Measurements from ENCODE around the gene CAP2. TPM values are rescaled to one million over a fixed set of nuclear protein-coding genes. Genes with fewer than 3 reads are reported as not detected.

The CAP2 gene
- total RNA-seq, 3 donors from 2014 or later, result 2.2 to 56.1 (median 3.4) TPM

GRCh38 chr6:17354700-17355403 is 38.5 kb upstream of the CAP2 start:
- H3K9me3 ChIP-seq, result no peaks in the 10 kb centered on the region
- H3K36me3 ChIP-seq (ENCODE audit: low read depth), result no peaks in the 10 kb centered on the region
- H3K4me1 ChIP-seq (ENCODE audit: low read depth), result peaks cover 4% of the 10 kb centered on the region
- intact Hi-C loops (cut with DNase I, micrococcal nuclease), result no loop called here
- DNase-seq (no peak), ATAC-seq (peak; percentile 93)
- TF ChIP-seq CTCF (IDR thresholded peaks at IDR 0.05), result no peak
- no peak overlapping the region for H3K4me3 ChIP-seq

GRCh38 chr6:17355404-17355774 is 38.0 kb upstream of the CAP2 start:
- ATAC-seq, result no peak

DNA sequence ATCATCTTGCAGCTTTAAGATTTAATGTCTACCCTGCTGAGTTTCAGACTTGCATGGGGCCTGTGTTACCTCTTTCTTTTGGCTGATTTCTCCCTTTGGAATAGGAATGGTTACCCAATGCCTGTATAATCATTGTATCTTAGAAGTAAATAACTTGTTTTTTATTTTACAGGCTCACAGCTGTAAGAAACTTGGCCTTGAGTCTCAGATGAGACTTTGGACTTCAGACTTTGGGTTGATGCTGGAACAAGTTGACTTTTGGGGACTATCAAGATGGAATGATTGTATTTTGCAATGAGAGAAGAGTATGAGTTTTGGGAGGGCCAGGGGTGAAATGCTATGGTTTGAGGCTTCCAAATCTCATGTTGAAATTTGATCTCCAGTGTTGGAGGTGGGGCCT is 34.9 kb upstream of the CAP2 start:
- Histone ChIP-seq H3K4me3 (no peak overlapping the region), H3K9me3 (no peaks in the 10 kb centered on the region), H3K36me3 (ENCODE audit: low read depth) (no peaks in the 10 kb centered on the region), H3K4me1 (ENCODE audit: low read depth) (peaks cover 4% of the 10 kb centered on the region)
- DNase-seq (no peak), ATAC-seq (no peak)
- intact Hi-C loops (cut with DNase I, micrococcal nuclease), result no loop called here
- TF ChIP-seq CTCF (IDR thresholded peaks at IDR 0.05), result no peak

More at GRCh38 chr6:17355404-17355774, 38.0 kb upstream of the CAP2 start:
- no peaks in the 10 kb centered on the region for H3K9me3 ChIP-seq
- H3K4me1 ChIP-seq (ENCODE audit: low read depth), result peaks cover 4% of the 10 kb centered on the region
- H3K36me3 ChIP-seq (ENCODE audit: low read depth), result no peaks in the 10 kb centered on the region
- intact Hi-C loops (cut with DNase I, micrococcal nuclease), result no loop called here
- no peak overlapping the region for H3K4me3 ChIP-seq
- no peak for DNase-seq
- no peak for TF ChIP-seq CTCF (IDR thresholded peaks at IDR 0.05)

GRCh38 chr6:17360564-17360963 is 32.8 kb upstream of the CAP2 start:
- no peak for DNase-seq
- Histone ChIP-seq H3K4me1 (ENCODE audit: low read depth) (no peaks in the 10 kb centered on the region), H3K9me3 (no peaks in the 10 kb centered on the region), H3K36me3 (ENCODE audit: low read depth) (no peaks in the 10 kb centered on the region), H3K4me3 (no peak overlapping the region)
- no peak for ATAC-seq
- intact Hi-C loops (cut with DNase I, micrococcal nuclease), result no loop called here
- no peak for TF ChIP-seq CTCF (IDR thresholded peaks at IDR 0.05)

- no peak for ATAC-seq
- H3K9me3 ChIP-seq, result no peaks in the 10 kb centered on the region
- H3K4me3 ChIP-seq, result no peak overlapping the region
- no peaks in the 10 kb centered on the region for H3K4me1 ChIP-seq (ENCODE audit: low read depth)
- intact Hi-C loops (cut with DNase I, micrococcal nuclease), result no loop called here
- TF ChIP-seq CTCF (IDR thresholded peaks at IDR 0.05), result no peak
- no peak for DNase-seq
- H3K36me3 ChIP-seq (ENCODE audit: low read depth), result no peaks in the 10 kb centered on the region
These were observed 32.4 kb upstream of the CAP2 start for GRCh38 chr6:17361013-17361412.

DNA sequence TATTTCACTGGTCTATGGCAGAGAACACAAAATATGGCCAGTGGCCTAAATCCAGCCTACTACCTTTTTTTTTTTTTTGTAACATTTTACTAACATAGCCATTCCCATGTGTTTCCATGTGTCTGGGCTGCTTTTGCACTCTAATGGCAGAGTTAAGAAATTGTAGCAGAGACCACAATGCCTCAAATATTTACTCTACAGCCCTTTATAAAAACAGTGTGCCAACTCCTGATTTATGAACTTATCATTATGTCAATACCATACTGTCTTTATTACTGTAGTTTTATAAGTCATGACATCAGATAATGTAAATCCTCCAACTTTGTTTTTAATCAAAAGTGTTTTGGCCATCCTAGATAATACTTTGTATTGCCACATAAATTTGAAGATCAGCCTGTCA is 27.4 kb upstream of the CAP2 start:
- DNase-seq, result no peak
- ATAC-seq, result peak; percentile 66
- H3K36me3 ChIP-seq (ENCODE audit: low read depth), result no peaks in the 10 kb centered on the region
- no peak for TF ChIP-seq CTCF (IDR thresholded peaks at IDR 0.05)
- no peak overlapping the region for H3K4me3 ChIP-seq
- H3K9me3 ChIP-seq, result peaks cover 18% of the 10 kb centered on the region
- H3K4me1 ChIP-seq (ENCODE audit: low read depth), result no peaks in the 10 kb centered on the region
- intact Hi-C loops (cut with DNase I, micrococcal nuclease), result no loop called here
